Stomach smooth muscle (tissue), 2 donors: Measurements from ENCODE around the gene ZEB1.

Source experiments
- H3K27ac ChIP-seq: one replicate; pipeline ENCODE4 v1.7.0; 2013; ENCODE audit warnings: mild to moderate bottlenecking, low read length, inconsistent platforms
- H3K27me3 ChIP-seq, 2 donors: one replicate each; pipeline ENCODE4 v1.7.0; 2013; ENCODE audit warnings: low read length in 2 of 2; ENCODE audit not compliant: insufficient read depth in 2 of 2, control insufficient read depth in 1 of 2
- H3K36me3 ChIP-seq, 2 donors: one replicate each; pipeline ENCODE4 v1.7.0; 2013; ENCODE audit warnings: low read length in 2 of 2; ENCODE audit not compliant: control insufficient read depth in 2 of 2, insufficient read depth in 2 of 2
- H3K4me1 ChIP-seq: one replicate; pipeline ENCODE4 v1.7.0; 2013; ENCODE audit warnings: low read length; ENCODE audit not compliant: control insufficient read depth, insufficient read depth
- H3K4me3 ChIP-seq, 2 donors: one replicate each; pipeline ENCODE4 v1.7.0; 2013; ENCODE audit warnings: low read length in 2 of 2
- H3K9ac ChIP-seq, 2 donors: one replicate each; pipeline ENCODE4 v1.7.0; 2013; ENCODE audit warnings: low read length in 2 of 2, mild to moderate bottlenecking in 1 of 2
- H3K9me3 ChIP-seq, 2 donors: one replicate each; pipeline ENCODE4 v1.7.0; 2013; ENCODE audit warnings: low read length in 2 of 2; ENCODE audit not compliant: control insufficient read depth in 2 of 2
- donor health status: healthy.
- donor health status: Pancreatic carcinoma.

ZEB1 gene

DNA sequence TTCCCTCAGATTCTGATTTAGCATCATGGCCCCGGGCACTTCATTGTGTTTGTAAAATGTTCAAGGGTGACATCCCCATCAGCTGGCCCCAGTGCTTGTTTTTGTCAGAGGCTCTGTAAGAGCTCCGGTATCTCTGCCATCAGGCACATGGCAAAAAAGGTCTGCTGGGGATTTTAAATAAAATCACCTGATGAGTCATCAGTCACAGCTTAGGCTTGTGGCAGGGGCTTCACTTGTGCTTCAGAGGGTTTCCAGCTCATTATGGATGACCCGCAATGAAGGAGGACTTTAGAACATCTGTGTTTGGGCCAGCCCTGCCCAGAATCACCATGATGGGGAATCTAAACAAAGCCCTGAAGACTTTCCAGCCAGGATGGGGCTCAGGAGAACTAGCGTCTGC is 259.9 kb downstream of the ZEB1 start:
- H3K4me3 ChIP-seq, result no peak overlapping the region
- no peak overlapping the region for H3K9ac ChIP-seq
- H3K4me1 ChIP-seq, result peaks cover 21% of the 10 kb centered on the region
- peaks cover 0 to 3% of the 10 kb centered on the region in 2 donors for H3K9me3 ChIP-seq
- no peak overlapping the region for H3K27ac ChIP-seq
- H3K36me3 ChIP-seq, result no peaks in the 10 kb centered on the region
- no peaks in the 10 kb centered on the region for H3K27me3 ChIP-seq
